ENCODE data around the gene UGT1A5.

DNA sequence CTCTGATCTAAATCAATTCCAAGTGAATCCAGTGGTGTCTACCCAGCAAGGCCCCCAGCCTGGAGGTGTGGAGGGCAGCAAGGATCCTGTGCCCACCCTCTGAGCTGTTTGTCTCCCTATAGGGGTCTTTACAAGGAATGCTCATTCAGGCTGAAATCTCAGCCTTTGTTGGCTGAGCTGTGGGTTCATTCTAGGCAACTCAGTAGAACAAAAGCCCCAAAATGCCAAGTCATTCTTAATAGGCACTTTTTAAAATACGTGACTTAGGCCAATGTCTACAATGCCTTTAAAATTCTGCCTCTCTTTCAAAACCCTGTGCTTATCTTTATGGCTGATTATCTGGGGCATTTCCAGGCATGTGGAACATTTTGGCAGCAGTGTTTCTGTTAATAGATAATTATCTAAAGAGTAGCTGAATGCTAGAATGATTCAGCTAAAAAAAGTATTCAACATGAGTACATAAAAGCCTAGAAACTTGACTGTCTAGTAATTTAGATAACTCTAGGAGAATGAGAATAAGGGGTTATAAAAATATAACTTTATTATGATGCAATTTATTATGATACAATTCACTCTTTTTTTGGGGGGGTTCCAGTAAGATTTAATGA, 12.6 kb upstream of the UGT1A5 start:
- TF ChIP-seq CTCF (IDR thresholded peaks at IDR 0.05): no peak
- no peak for TF ChIP-seq POLR2A (IDR thresholded peaks at IDR 0.05)
